Measurements from ENCODE around the gene FBH1.

GRCh38 chr10:5840314-5841307 lies 49.4 kb upstream of the FBH1 start:
- TF ChIP-seq TFAM (CRISPR knock-in tag; conservative IDR thresholded peaks at IDR 0.05) (no peak), ZFP30 (CRISPR knock-in tag; IDR thresholded peaks at IDR 0.05; ENCODE audit: borderline replicate concordance) (no peak), MAFG (tag; conservative IDR thresholded peaks at IDR 0.05) (no peak), POLR2A (conservative IDR thresholded peaks at IDR 0.05) (no peak), SIN3A (IDR thresholded peaks at IDR 0.05; ENCODE audit: borderline replicate concordance in 2 of 2, control insufficient read depth in 1 of 2, low read depth in 2 of 2, low read length in 2 of 2) (no peak), ZNF717 (CRISPR knock-in tag; IDR thresholded peaks at IDR 0.05) (no peak), TBL1XR1 (IDR thresholded peaks at IDR 0.05; ENCODE audit: low read length in 2 of 2) (no peak), BACH1 (tag; IDR thresholded peaks at IDR 0.05) (no peak)

All from K562 (cell line).